NOMO-1 treated with dmso at 0.1 percent for 144 hours (cell line): ENCODE data around the gene MYO3B.
"Not testable (repeated sequence)": the region's sequence is repeated elsewhere in the genome, so short reads cannot be mapped to it uniquely, and the experiment has no call there.

Experiments used
- DNase-seq: peaks from one replicate; lab custom pipeline; 2025; ENCODE audit not compliant: unreplicated experiment; lab: John Stamatoyannopoulos, UW

Gene MYO3B

GRCh38 chr2:170456914-170457313, 279.0 kb downstream of the MYO3B start:
- no peak for DNase-seq

DNA sequence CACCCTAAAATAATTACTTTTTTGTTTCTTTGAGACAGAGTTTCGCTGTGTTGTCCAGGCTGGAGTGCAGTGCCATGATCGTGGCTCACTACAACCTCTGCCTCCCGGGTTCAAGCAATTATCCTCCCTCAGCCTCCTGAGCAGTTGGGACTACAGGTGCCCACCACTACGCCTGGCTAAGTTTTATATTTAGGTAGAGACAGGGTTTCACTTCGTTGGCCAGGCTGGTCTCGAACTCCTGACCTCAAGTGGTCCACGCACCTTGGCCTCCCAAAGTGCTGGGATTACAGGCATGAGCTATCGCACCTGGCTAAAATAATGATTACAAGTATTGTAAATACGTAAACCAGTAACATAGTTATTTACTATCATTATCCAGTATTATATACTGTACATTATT, 279.8 kb downstream of the MYO3B start:
- DNase-seq = no peak

GRCh38 chr2:170461889-170462288, 283.9 kb downstream of the MYO3B start:
- no peak for DNase-seq

GRCh38 chr2:170462433-170463205, 284.7 kb downstream of the MYO3B start:
- no peak for DNase-seq

- DNase-seq = no peak
These were observed 285.2 kb downstream of the MYO3B start for GRCh38 chr2:170463206-170463537.

GRCh38 chr2:170464268-170464667, 286.3 kb downstream of the MYO3B start:
- DNase-seq = no peak

- DNase-seq = no peak
These were observed 287.3 kb downstream of the MYO3B start for GRCh38 chr2:170465241-170465640.

DNA sequence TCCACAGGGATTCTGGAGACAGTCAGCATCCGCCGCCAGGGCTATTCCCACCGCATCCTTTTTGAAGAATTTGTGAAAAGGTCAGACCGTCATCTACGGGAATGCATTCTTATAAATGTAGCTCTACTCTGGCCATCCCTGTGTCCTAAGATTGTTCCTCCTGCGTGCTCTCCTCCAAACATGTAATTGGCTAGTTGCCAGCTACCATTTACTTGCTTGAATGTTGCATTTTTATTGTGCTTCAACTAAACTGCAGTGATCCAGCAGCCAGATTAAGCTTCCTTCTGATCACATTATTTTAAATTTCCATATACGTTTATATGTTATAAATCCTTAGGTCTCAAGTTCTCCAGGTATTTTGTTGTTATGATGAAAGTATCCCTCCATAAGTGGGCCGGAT, 288.7 kb downstream of the MYO3B start:
- no peak for DNase-seq

- no peak for DNase-seq
These were observed 289.8 kb downstream of the MYO3B start for GRCh38 chr2:170467568-170468422.

- DNase-seq = no peak
These were observed 290.6 kb downstream of the MYO3B start for GRCh38 chr2:170468557-170468956.

GRCh38 chr2:170472498-170472897, 294.6 kb downstream of the MYO3B start:
- not testable (repeated sequence) for DNase-seq

DNA sequence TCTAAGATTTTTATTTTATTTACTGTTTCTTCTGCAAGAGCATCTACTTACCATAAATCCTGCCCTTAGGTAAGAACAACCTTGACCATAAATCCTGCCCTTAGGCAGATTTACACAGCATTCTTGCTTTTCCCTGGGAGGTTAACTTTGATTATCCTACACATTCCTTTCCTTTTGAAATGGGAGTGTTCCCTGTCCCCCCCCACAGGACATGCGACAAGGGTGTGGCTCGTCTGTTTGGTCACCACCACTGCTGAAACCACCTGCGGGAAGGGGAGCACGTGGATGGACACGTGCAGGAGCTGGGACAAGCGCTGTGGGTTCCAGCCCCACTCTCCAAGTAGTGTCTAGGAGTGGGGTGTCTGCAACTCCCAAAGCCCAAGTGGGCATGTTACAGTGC, 297.9 kb downstream of the MYO3B start:
- no peak for DNase-seq

GRCh38 chr2:170477630-170478029, 299.7 kb downstream of the MYO3B start:
- DNase-seq = no peak

DNA sequence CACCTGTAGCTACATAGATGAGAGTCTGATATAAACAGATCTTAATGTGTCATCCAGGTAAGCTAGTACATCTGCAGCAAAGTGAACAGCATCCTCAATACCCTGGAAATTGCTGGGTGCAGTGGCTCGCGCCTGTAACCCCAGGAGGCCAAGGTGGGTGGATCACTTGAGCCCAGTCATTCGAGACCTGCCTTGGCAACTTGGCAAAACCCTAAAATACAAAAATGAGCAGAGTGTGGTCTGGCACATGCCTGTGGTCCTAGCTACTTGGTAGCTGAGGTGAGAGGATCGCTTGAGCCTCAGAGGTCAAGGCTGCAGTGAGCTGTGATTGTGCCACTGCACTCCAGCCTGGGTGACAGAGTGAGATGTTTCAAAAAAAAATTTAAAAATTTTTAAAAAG, 303.3 kb downstream of the MYO3B start:
- no peak for DNase-seq

GRCh38 chr2:170484552-170484951, 306.6 kb downstream of the MYO3B start:
- DNase-seq = no peak

- DNase-seq = no peak
These were observed 307.5 kb downstream of the MYO3B start for GRCh38 chr2:170485254-170486026.

DNA sequence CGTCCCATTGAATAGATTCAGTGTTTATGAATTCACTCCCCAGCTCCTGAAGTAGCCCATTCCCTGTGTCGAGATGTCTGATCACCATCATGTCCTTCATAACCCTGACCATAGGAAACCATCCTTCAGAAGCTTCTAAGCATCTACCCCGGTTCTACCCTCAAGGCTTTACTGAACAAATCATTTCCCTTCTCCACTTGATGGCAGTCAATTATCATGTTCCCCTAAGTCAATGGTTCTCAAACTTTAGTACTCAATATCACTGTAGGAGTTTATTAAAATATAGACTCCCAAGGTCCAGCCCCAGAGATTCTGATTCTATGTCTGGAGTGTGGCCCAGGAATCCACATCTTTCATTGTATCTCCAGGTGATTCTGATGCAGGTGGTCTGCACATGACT, 308.8 kb downstream of the MYO3B start:
- DNase-seq = no peak

GRCh38 chr2:170488807-170489206, 310.9 kb downstream of the MYO3B start:
- DNase-seq = no peak

DNA sequence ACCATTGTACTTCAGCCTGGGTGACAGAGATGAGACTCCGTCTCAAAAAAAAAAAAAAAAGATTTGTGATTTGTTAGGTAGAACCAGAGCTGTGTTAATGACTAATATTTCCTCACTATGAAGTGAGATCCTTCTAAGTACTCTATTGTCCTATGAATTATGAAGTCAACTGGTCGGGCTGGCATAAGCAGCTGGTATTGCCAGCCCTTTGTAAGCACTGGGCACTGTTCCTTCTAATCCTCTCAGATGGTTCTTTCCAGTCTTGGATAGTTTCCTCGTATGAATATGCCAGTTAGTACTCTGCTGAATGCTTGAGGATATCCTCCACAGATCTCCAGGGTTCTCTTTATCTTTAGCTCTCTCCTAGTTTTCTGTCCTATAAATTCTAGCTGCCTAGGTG, 314.1 kb downstream of the MYO3B start:
- no peak for DNase-seq

GRCh38 chr2:170493426-170494097, 315.6 kb downstream of the MYO3B start:
- no peak for DNase-seq

GRCh38 chr2:170495896-170496295, 317.9 kb downstream of the MYO3B start:
- DNase-seq = no peak
